KMS-11 (cell line): ENCODE measurements around the gene CD200.

ENCODE experiments used
- H2AFZ ChIP-seq: fragments of 200-600 bp; sonication (generic); 2 replicates; pipeline ENCODE4 v1.6.1; 2016; ENCODE audit warnings: antibody characterized with exemption, mixed run types, low read depth
- H3K27ac ChIP-seq: fragments of 200-600 bp; sonication (generic); 2 replicates; pipeline ENCODE4 v1.6.1; 2016; ENCODE audit warnings: mild to moderate bottlenecking, mixed run types
- H3K27me3 ChIP-seq: fragments of 200-600 bp; sonication (generic); 2 replicates; pipeline ENCODE4 v1.6.1; 2017; ENCODE audit warnings: mild to moderate bottlenecking, low read depth, mixed run types, moderate library complexity; ENCODE audit not compliant: insufficient read depth
- H3K36me3 ChIP-seq: fragments of 200-600 bp; sonication (generic); 2 replicates; pipeline ENCODE4 v1.6.1; 2017; ENCODE audit warnings: mild to moderate bottlenecking, mixed run types; ENCODE audit not compliant: insufficient read depth
- H3K4me1 ChIP-seq: fragments of 200-600 bp; sonication (generic); 2 replicates; pipeline ENCODE4 v1.6.1; 2016; ENCODE audit warnings: mild to moderate bottlenecking, low read depth, mixed run types; ENCODE audit not compliant: poor library complexity, severe bottlenecking
- H3K4me2 ChIP-seq: fragments of 200-600 bp; sonication (generic); 2 replicates; pipeline ENCODE4 v1.7.0; 2016; ENCODE audit warnings: mild to moderate bottlenecking, mixed run types
- H3K4me3 ChIP-seq: fragments of 200-600 bp; sonication (generic); IDR thresholded peaks from 2 replicates; pipeline ENCODE4 v1.6.1; 2017; ENCODE audit warnings: low read depth, low read length, mixed read lengths; ENCODE audit not compliant: insufficient read depth
- H3K79me2 ChIP-seq: fragments of 200-600 bp; sonication (generic); 2 replicates; pipeline ENCODE4 v1.6.1; 2016; ENCODE audit warnings: low read depth, mixed run types; ENCODE audit not compliant: insufficient read depth
- H3K9ac ChIP-seq: fragments of 200-600 bp; sonication (generic); 2 replicates; pipeline ENCODE4 v1.6.1; 2016; ENCODE audit warnings: mild to moderate bottlenecking, mixed run types
- H4K20me1 ChIP-seq: fragments of 200-600 bp; sonication (generic); 2 replicates; pipeline ENCODE4 v1.6.1; 2016; ENCODE audit warnings: mild to moderate bottlenecking, mixed run types; ENCODE audit not compliant: insufficient read depth
- CTCF ChIP-seq: fragments of 200-600 bp; sonication (generic); conservative IDR thresholded peaks from 2 replicates; pipeline ENCODE4 v1.6.1; 2017; ENCODE audit warnings: low read depth, mild to moderate bottlenecking, antibody characterized with exemption, low read length, moderate library complexity, mixed read lengths

CD200 gene

GRCh38 chr3:112362221-112362620 is 29.3 kb downstream of the CD200 start:
- Histone ChIP-seq H3K79me2 (no peaks in the 10 kb centered on the region), H3K27ac (no peak overlapping the region), H3K4me1 (peaks cover 50% of the 10 kb centered on the region), H3K4me3 (no peak overlapping the region), H3K36me3 (no peaks in the 10 kb centered on the region), H3K27me3 (no peaks in the 10 kb centered on the region), H2AFZ (no peak overlapping the region), H3K9ac (no peak overlapping the region), H3K4me2 (no peak overlapping the region), H4K20me1 (no peaks in the 10 kb centered on the region)
- no peak for TF ChIP-seq CTCF

DNA sequence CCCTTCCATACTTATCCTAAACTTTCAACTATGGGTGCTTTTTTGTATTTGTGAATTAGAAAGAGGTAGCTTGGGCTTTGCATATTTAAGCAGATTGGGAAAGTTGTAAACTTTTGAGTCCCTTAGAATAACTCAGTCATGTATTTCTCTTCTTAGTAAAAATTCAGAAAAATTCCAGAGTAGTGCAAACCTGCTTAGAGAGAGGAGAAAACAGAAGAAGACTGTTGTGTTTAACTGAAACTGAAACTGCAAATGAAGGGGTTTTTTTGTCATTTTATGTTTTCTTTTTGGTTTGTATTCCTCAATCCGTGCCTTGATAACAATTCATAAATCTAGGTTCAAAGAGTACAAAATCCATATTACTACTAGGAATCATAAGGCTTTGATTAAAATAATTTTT is 31.3 kb downstream of the CD200 start:
- no peaks in the 10 kb centered on the region for H4K20me1 ChIP-seq
- peak overlapping the region; percentile 49 for H3K27ac ChIP-seq
- no peaks in the 10 kb centered on the region for H3K36me3 ChIP-seq
- no peak for TF ChIP-seq CTCF
- H3K27me3 ChIP-seq = no peaks in the 10 kb centered on the region
- H2AFZ ChIP-seq = peak overlapping the region; percentile 39
- H3K79me2 ChIP-seq = no peaks in the 10 kb centered on the region
- H3K9ac ChIP-seq = peak overlapping the region; percentile 22; the same call in 1 of the 2 replicates
- peak overlapping the region; percentile 69 for H3K4me2 ChIP-seq
- H3K4me3 ChIP-seq = peak overlapping the region; percentile 75
- H3K4me1 ChIP-seq = peaks cover 39% of the 10 kb centered on the region

GRCh38 chr3:112365035-112365434 is 32.1 kb downstream of the CD200 start:
- Histone ChIP-seq H3K4me1 (peaks cover 37% of the 10 kb centered on the region), H3K27me3 (no peaks in the 10 kb centered on the region), H3K9ac (no peak overlapping the region), H3K4me2 (peak overlapping the region; percentile 69), H3K27ac (peak overlapping the region; percentile 49), H4K20me1 (no peaks in the 10 kb centered on the region), H3K4me3 (peak overlapping the region; percentile 71), H3K79me2 (no peaks in the 10 kb centered on the region), H2AFZ (peak overlapping the region; percentile 39), H3K36me3 (no peaks in the 10 kb centered on the region)
- no peak for TF ChIP-seq CTCF

DNA sequence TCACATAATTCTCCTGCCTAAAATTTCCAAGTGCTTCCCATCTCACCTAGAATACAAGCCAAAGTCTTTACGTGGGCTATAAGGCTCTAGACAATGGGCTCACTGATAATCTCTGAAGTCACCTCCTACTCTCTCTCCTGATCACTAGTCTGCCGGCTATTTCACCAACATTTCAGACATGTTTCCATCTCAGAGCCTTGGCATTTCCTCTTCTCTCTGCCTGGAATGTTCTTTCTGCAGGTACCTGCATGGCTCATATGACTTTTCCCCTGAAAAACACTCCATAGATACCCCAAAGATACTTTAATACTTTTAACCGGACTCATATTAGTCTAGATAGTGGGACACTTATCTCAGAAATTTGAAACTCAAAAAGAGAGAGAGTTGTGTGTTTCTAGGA is 32.7 kb downstream of the CD200 start:
- peaks cover 37% of the 10 kb centered on the region for H3K4me1 ChIP-seq
- no peaks in the 10 kb centered on the region for H4K20me1 ChIP-seq
- H3K36me3 ChIP-seq = no peaks in the 10 kb centered on the region
- no peaks in the 10 kb centered on the region for H3K79me2 ChIP-seq
- no peak overlapping the region for H2AFZ ChIP-seq
- no peak overlapping the region for H3K9ac ChIP-seq
- H3K4me2 ChIP-seq = no peak overlapping the region
- H3K27ac ChIP-seq = no peak overlapping the region
- no peak for TF ChIP-seq CTCF
- H3K27me3 ChIP-seq = no peaks in the 10 kb centered on the region
- H3K4me3 ChIP-seq = no peak overlapping the region
